Colon (tissue), 2 donors: ENCODE results near the gene PLEKHJ1.
"Not testable (repeated sequence)": the region's sequence is repeated elsewhere in the genome, so short reads cannot be mapped to it uniquely, and the experiment has no call there.

Source experiments
- FAIRE-seq: peaks from 2 replicates; lab custom pipeline; 2012; peaks lifted over from hg19 to GRCh38; lab: Jason Lieb, UNC
- donor health status: control.
- donor health status: control.

The PLEKHJ1 gene

GRCh38 chr19:2219726-2220125 lies 16.4 kb downstream of the PLEKHJ1 start:
- FAIRE-seq: no peak

GRCh38 chr19:2217591-2217990 lies 18.5 kb downstream of the PLEKHJ1 start:
- no peak for FAIRE-seq

GRCh38 chr19:2216361-2217225 lies 19.5 kb downstream of the PLEKHJ1 start:
- no peak for FAIRE-seq

DNA sequence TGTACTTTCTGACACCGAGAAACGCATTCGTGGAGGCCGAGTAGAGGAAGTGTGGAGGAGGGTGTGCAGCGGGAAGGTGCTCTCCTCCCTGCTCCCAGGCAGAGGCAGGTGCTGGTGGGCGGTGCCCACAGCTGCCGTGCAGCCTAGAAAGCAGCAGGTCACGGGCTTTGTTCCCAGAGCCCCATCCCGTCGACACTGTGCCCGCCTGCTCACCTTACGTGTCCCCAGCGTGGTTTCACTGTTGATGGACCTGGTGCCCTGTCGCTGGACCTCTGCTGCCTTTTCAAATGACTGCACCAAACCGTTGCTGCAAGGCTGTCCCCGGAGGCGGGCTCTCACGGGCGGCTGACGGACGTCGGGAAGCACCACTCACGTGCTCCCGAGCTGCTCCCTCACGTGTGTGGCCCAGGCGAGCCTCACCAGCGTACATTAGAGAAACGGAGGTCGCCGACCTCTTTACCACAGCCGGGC lies 20.8 kb downstream of the PLEKHJ1 start:
- FAIRE-seq: no peak

DNA sequence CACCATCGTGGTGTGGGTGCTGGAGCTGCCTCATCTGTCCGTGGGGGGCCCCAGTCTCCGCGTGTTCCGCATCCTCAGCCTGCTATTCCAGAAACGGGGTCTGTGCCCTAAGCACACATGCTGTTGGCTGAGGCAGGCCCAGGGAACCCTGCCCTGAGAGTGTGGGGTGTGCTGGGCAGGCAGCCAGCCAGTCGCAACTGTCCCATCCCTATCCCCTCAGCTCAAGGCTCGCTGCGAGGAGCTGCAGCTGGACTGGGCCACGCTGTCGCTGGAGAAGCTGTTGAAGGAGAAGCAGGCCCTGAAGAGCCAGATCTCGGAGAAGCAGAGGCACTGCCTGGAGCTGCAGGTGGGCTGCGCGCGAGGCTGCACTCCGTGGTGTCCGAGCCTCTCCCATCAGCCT lies 21.9 kb downstream of the PLEKHJ1 start:
- FAIRE-seq: no peak

- FAIRE-seq: no peak
Observed at GRCh38 chr19:2213799-2214198, 22.3 kb downstream of the PLEKHJ1 start.

DNA sequence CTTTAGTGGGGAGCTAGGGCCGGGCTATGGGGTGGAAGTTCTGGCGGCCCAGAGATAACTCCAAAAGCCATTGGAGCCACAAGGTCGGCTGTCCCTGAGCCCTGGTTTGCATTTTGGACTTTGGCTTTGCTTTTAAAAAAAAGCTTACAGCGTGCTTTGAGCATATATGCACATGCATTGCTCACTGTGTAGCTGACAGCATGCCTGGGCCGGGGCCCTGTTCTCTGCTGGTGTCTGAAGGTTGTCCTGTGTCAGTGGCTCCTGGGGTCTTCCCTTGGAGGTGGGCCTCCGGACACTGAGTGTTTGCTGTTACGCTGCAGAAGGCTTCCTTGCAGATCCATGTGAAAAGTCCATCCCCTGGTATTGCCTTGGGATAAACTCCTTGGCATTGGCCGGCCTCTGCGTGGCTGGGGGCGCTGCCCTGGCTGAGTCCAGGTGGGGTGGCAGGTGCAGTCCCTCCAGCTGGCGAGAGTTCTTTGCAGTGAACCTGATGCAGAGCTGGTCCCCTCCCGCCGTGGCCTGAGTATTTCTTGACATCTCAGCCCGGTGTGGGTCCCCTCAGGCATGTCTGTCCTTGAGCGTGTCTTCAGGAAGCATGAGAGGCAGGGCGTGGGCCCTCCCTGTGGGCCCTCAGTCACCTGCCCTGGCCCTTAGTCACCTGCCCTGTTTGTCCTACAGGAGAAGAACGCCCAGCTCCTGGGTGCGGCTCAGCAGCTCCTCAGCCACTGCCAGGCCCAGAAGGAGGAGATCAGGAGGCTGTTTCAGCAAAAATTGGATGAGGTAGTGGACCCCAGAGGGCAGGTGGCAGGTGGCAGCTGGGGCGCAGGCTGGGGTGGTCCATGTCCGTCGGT lies 23.0 kb downstream of the PLEKHJ1 start:
- FAIRE-seq: no peak

DNA sequence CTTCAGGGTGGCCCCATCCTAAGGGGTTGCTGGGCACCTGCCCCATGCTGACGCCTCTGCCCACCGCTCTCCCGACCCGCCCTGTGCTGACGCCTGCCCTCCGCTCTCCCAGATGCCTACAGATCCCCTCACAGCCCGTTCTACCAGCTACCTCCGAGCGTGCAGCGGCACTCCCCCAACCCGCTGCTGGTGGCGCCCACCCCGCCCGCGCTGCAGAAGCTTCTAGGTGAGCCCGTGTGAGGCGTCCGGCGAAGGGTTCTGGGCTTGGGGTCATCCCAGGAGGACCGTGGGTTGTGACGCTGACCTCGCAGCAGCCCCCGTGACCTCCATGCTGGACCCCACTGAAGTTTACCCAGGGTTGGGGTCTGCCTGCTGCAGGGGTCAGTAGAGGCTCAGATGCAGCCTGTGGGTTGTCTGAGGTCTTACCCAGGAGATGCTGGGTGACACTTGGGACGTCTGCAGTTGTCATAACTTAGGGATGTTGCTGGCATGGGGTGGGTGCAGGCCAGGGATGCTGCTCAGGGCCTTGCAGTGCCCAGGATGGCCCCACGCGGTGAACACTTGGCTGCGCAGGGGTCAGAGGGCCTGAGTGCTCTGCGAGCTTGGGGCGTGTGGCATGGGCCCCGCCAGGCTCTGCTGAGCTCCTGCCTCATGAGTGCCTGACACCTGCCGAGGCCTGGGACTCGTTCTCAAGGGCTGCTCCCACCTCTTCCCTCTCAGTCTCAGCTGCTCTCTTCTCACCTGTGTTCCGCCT lies 25.0 kb downstream of the PLEKHJ1 start:
- FAIRE-seq: no peak

DNA sequence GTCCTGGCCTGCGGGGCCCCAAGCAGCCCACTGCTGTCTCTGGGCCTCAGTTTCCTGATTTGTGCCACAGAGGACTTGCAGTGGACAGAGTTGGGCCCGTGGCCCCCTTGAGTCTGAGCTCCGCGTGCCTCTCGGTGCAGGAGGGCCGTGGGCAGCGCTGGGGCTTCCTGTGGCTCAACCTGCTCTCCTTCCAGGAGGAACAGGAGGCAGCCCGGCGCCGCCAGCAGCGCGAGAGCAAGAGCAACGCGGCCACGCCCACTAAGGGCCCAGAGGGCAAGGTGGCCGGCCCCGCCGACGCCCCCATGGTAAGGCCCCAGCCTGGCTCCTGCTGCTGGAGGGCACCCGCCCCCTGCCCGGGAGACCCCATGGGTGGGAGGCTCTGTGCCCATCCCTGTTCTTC lies 25.9 kb downstream of the PLEKHJ1 start:
- no peak for FAIRE-seq

DNA sequence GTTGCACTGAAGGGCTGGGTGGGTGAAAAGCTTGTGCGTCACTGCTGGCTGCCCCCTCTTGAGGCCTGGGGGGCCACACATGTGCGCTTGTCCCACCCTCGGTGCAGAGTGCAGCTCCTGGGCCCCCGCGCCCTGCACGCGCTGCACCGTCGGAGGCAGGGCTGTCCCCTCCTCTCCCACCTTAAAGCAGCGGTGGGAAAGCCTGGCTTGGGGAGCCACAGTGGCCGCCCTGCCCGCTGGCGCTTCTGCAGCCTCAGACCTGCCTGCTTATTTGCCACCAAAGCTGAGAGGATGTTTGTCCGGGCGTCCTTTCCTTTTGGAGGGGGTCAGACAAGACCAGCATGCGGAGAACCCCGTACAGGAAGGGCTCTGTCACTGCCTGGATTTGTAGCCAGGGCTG lies 26.7 kb downstream of the PLEKHJ1 start:
- no peak for FAIRE-seq

DNA sequence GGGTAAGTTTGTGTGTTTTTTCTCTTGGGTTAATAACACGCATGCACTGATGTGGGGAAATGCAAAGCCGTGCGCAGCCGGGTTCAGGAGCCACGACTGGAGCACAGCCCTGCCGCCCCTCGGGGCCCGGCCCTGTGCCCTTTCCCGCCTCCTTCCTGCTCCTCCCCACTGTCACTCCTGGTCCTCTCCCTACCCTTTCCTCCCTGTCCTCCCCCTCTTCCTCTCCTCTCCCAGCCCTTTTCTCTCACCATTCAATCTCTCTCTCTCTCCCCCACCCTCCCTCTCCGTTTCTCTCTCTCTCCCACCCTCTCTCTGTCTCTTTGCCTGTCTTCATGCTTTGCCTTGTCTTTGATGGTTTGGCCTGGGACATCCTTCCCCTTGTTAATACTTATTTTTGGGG lies 27.2 kb downstream of the PLEKHJ1 start:
- FAIRE-seq: no peak

DNA sequence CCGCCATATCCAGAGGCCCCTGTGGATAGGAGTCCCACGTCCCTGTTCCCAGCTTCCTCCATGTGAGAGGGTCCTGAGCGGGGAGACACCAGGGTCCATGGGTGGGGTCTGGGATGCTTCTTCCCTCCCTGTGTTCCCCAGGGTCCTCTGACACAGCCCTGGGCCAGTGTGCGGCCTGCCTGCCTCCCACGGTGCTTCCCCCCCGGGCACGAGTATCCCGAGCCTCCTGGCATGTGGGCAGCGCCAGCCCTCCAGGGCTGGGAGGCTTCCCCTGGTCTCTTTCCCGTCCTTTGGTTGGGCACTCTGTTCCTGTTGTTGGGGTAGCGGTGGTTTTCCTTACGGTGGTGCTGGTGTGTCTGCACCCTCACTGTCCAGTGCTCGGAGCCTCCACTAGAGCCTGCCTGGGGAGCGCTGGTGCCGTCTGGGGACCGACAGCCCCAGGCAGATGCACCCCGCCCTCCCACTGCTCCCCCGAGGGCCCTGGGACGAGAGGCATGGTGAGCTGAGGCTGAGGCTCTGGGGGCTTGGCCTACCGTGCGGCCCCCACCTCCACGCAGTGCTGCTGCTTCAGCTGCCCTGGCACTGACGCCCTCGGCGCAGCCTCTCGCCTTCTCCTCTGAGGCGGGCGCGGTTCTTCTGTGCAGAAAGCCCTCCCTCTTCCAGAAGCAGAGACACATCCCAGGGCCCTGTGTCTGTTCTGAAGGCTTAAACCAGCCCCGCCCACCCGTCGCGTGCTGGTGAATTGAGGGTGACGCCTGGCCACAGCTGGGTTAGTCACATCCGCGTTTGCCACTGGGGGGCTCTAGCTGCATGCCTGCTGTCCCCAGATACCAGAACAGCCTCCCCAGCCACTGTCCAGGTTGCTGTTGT lies 27.9 kb downstream of the PLEKHJ1 start:
- no peak for FAIRE-seq

- no peak for FAIRE-seq
Observed at GRCh38 chr19:2207008-2207407, 29.1 kb downstream of the PLEKHJ1 start.

DNA sequence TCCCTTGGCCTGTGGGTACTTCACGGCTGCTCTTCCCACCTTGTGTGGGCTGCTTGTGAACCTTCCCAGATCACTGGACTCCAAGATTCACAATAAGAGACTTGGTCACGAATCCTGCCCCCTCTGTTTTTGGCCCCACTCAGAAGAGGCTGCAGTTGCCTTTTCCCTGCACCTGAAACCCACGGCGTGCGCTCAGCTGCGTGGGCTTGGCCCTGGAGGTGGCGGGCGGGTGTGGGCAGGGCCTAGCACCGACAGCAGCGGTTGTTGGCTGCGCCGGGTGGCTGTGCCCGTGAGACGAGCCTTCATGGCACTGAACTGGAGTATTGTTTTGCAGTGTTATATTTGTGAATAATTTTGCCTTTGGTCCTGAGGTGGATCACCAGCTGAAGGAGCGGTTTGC lies 33.8 kb downstream of the PLEKHJ1 start:
- FAIRE-seq: no peak

DNA sequence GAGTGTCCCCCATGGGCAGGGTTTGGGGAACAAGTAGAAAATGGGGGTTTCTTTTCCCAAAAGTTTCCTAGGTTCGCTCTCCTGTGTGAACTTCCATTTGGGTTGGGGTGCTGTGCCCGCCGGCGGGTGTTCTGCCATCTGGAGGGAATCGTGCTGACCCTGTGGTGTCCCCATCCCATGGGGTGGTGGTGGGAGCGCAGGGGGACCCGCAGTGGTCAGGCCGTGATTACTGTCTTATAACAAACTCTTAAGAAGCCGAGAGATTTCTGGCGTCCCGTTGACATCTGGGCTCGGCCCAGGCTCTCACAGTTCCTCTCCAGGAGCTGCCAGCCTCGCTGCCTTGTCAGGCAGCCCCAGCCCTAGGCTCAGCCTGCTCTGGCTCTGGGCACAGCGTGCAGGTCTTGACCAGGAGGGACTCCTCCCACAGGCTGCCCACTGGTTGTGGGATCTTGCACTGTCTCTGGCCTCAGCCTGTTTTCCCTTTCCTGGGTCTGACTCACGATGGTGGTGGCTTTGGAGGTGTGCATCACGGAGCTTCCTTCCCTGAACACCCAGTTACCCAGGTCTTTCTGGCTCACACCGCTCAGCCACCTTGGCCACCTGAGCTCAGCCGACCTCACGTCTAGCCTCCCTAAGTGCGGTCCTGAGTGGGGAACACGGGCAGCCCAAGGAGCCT lies 34.5 kb downstream of the PLEKHJ1 start:
- no peak for FAIRE-seq

- FAIRE-seq: not testable (repeated sequence)
Observed at GRCh38 chr19:2200624-2201294, 35.4 kb downstream of the PLEKHJ1 start.

DNA sequence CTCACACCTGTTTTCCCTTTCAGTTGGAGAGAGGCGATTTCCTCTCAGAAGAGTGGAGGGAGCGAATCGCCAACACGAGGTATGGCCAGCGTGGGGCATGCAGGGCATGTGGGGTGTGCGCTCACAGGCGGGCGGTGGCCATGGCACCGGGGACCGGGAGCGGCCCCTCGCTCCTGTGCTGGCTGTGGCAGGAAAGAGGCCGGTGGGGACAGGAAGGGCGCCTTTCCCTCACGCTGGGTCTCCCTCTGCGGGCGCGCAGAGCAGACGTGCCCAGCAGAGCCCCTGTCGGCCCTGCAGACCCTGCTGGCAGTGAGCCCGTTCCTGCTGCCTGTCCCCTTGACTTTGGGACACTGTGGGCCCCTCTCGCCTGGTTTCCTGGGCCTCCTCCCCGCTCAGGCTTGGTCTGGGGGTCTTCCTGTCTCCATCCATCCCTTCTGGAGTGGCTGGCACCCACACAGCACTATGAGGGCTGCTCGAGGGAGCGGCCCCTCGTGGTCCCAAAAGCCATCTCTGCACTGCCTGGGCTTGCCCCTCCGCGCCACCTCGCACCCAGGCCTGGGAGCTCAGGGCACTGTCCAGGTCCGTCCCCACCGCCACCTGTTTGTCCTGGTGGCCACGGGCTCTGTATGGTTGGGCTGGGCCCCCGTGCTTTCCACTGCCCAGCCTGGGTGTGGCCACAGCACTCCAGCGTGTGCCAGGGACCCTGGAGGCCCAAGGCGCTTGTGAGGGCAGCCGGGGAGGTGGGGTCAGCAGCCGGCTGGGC lies 36.1 kb downstream of the PLEKHJ1 start:
- no peak for FAIRE-seq

DNA sequence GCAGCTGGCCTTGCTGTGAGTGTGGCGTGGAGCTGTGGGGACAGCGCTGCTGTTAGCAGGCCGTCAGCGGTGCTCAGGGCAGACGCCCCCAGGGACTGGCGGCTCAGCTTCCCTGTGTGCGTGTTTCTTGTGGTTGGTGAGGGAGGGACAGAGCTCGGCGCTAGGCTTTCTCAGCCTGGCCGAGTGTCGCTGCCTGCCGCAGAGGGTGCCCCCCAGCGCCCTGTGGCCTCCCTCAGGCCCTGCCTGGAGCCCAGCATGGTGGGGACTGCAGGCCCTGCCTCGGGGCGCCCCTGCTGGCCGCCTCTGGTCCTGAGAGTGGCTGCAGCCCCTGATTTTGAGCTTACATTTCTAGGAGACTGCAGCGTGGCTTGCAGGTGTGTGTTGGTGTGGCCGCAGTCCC lies 36.9 kb downstream of the PLEKHJ1 start:
- FAIRE-seq: no peak

DNA sequence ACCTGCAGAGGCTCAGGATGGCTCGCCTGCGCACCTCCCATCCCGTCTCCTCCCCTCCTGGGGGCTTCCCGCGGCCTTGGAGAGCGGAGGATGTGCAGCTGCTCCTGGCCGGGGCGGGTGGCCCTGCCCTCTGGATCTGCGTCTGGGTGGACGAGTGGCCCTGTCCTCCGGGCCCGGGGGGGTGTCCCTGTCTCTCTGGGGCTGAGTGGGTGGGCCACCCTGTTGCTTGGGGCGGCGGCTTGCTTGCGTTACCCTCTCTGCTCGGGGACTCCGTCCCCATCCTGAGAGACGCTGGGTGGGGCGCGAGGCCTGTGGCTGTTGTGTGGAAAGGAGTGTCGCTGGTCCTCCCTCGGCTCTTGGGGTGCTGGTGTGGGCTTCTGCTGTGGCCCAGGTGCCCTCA lies 37.8 kb downstream of the PLEKHJ1 start:
- no peak for FAIRE-seq

DNA sequence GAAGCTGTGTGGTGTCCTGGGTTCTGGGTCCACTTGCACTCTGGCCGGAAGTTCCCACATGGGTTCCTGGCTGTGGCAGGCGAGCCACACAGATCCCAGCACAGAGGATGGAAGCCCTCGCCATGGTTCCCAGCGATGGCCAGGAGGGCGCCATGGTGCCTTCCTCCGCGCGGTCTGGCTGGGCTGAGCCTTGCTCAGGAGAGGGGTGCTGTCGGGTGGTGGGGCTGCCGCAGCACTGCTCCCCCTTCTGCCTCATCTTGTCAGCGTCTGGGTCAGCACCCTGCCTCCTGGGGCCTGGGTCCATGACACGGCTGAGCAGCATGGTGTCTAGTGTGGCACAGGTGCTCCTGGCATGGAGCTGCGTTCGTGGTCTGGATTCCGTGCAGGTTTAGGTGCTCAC lies 38.9 kb downstream of the PLEKHJ1 start:
- FAIRE-seq: no peak
